ENCODE data around the gene SLC25A22. TPM values are rescaled to one million over a fixed set of nuclear protein-coding genes. Genes with fewer than 3 reads are reported as not detected.

The SLC25A22 gene
- total and polyA plus RNA-seq, 9 of the 15 experiments (the other 6 are each of a cell fraction or from before 2014, with no cell fraction given) = 0.41 to 55.4 (median 11.4) TPM

DNA sequence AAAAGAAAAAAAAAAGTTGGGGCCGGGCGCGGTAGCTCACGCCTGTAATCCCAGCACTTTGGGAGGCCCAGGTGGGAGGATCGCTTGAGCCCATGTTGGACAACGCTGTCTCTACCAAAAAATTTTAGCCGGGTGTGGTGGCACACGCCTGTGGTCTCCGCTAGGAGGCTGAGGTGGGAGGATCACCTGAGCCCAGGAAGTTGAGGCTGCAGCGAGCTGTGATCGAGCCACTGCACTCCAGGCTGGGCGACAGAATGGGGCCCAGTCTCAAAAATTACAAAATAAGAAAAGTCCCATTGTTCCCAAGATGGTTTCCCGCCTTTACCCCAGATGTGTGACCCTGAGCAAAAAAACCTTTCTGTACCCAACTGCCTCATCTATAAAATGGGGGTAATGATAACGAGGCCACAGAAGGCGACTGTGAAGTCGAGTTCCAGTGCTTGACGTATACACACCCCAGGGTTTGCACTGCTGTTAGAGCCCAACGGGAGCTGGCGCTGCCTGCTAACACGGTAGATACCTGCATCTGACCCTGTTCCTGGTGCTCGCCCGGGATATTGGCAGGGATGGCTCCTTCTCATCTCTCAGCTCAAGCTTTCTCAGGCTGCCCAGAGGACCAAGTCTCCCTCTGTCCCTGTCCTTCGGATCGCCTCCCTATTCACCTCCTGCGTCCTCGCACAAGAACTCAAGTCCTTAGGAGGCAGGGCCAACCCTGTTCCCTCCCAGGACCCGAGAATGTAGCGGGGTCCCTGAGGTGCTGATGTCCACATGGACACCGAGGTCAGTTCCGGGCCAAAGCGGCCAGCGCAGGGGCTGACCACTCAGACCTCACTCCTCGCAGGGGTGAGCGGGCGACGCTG, 10.6 kb upstream of the SLC25A22 start (continued):
- TF ChIP-seq POLR2AphosphoS5 (IDR thresholded peaks at IDR 0.05; ENCODE audit: control insufficient read depth, insufficient read depth, low read depth, low read length) = no peak
- no peak for TF ChIP-seq ZBED1 (IDR thresholded peaks at IDR 0.05)
- no peak for TF ChIP-seq ETV6 (IDR thresholded peaks at IDR 0.05; ENCODE audit: borderline replicate concordance in 1 of 2, low read depth in 2 of 2, low read length in 1 of 2)
- no peak for TF ChIP-seq ETV6 (CRISPR knock-in tag; IDR thresholded peaks at IDR 0.05; ENCODE audit: borderline replicate concordance)
- no peak for TF ChIP-seq POLR2H (tag; IDR thresholded peaks at IDR 0.05; ENCODE audit: low read depth)
- TF ChIP-seq PPARD (CRISPR knock-in tag; IDR thresholded peaks at IDR 0.05) = no peak
- TF ChIP-seq BRD9 (IDR thresholded peaks at IDR 0.05; ENCODE audit: low read depth, partially characterized antibody) = peak; percentile 11
- TF ChIP-seq PHB (CRISPR knock-in tag; IDR thresholded peaks at IDR 0.05) = 0 out of 2 replicates have a peak, but pooled peaks have one; percentile 43
- no peak for TF ChIP-seq ZNF197 (CRISPR knock-in tag; IDR thresholded peaks at IDR 0.05; ENCODE audit: low read depth)
- TF ChIP-seq, protein P1, sequence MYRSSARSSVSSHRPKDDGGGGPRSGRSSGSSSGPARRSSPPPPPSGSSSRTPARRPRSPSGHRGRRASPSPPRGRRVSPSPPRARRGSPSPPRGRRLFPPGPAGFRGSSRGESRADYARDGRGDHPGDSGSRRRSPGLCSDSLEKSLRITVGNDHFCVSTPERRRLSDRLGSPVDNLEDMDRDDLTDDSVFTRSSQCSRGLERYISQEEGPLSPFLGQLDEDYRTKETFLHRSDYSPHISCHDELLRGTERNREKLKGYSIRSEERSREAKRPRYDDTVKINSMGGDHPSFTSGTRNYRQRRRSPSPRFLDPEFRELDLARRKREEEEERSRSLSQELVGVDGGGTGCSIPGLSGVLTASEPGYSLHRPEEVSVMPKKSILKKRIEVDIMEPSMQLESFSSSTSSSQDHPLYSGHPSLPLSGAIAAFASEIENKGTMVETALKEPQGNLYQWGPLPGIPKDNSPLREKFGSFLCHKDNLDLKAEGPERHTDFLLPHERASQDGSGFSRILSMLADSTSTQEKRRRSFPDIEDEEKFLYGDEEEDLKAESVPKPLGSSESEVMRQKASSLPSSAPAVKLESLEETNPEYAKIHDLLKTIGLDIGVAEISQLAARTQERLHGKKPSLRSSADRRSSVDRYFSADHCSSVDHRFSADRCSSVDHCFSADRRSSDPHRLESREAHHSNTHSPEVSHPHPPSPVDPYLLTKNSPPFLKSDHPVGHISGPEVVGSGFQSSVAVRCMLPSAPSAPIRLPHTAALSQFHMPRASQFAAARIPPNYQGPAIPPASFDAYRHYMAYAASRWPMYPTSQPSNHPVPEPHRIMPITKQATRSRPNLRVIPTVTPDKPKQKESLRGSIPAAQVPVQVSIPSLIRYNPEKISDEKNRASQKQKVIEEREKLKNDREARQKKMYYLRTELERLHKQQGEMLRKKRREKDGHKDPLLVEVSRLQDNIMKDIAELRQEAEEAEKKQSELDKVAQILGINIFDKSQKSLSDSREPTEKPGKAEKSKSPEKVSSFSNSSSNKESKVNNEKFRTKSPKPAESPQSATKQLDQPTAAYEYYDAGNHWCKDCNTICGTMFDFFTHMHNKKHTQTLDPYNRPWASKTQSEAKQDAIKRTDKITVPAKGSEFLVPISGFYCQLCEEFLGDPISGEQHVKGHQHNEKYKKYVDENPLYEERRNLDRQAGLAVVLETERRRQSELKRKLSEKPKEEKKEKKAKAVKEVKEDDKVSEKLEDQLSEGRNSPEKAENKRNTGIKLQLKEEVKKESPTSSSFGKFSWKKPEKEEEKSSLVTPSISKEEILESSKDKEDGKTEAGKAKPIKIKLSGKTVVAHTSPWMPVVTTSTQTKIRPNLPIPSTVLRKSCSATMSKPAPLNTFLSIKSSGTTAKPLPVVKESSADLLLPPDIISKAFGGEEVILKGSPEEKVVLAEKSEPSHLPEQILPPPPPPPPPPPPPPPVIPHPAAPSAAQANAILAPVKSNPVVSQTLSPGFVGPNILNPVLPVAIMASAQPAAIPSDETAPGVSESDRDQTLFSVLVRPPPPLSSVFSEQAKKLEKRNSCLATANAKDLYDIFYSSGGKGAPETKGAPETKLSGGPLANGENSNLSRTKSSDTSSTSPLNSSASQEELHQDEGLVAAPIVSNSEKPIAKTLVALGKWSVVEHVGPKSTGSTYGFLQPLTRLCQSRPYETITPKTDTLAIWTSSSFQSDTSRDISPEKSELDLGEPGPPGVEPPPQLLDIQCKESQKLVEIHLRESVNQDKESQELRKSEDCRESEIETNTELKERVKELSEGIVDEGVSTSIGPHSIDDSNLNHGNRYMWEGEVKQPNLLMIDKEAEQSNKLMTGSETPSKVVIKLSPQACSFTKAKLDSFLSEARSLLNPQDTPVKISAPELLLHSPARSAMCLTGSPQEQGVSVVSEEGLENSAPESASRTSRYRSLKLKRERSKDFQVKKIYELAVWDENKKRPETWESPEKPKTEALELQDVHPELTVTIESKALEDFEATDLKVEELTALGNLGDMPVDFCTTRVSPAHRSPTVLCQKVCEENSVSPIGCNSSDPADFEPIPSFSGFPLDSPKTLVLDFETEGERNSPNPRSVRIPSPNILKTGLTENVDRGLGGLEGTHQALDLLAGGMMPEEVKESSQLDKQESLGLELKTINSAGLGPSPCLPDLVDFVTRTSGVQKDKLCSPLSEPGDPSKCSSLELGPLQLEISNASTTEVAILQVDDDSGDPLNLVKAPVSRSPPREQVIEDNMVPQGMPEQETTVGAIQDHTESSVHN (IDR thresholded peaks at IDR 0.05; ENCODE audit: borderline replicate concordance in 1 of 2, low read depth in 1 of 2) = no peak
- no peak for TF ChIP-seq GABPB2 (CRISPR knock-in tag; conservative IDR thresholded peaks at IDR 0.05)
- TF ChIP-seq CXXC5 (CRISPR knock-in tag; IDR thresholded peaks at IDR 0.05) = peak; percentile 39; the same call in 1 of the 2 replicates
- TF ChIP-seq EZH2 (IDR thresholded peaks at IDR 0.05; ENCODE audit: borderline replicate concordance, low read depth, low read length) = no peak
- TF ChIP-seq, protein P2, sequence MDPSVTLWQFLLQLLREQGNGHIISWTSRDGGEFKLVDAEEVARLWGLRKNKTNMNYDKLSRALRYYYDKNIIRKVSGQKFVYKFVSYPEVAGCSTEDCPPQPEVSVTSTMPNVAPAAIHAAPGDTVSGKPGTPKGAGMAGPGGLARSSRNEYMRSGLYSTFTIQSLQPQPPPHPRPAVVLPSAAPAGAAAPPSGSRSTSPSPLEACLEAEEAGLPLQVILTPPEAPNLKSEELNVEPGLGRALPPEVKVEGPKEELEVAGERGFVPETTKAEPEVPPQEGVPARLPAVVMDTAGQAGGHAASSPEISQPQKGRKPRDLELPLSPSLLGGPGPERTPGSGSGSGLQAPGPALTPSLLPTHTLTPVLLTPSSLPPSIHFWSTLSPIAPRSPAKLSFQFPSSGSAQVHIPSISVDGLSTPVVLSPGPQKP (CRISPR knock-in tag; IDR thresholded peaks at IDR 0.05) = no peak
- TF ChIP-seq DPF2 (IDR thresholded peaks at IDR 0.05) = no peak
- no peak for TF ChIP-seq ZNF324 (CRISPR knock-in tag; IDR thresholded peaks at IDR 0.05)
- TF ChIP-seq, protein P3, sequence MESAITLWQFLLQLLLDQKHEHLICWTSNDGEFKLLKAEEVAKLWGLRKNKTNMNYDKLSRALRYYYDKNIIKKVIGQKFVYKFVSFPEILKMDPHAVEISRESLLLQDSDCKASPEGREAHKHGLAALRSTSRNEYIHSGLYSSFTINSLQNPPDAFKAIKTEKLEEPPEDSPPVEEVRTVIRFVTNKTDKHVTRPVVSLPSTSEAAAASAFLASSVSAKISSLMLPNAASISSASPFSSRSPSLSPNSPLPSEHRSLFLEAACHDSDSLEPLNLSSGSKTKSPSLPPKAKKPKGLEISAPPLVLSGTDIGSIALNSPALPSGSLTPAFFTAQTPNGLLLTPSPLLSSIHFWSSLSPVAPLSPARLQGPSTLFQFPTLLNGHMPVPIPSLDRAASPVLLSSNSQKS (CRISPR knock-in tag; IDR thresholded peaks at IDR 0.05) = no peak

Data from K562 (cell line).